Thyroid gland (tissue), 4 donors: ENCODE measurements around the gene FBXO11. TPM values are rescaled to one million over a fixed set of nuclear protein-coding genes. Genes with fewer than 3 reads are reported as not detected.

Source experiments
- DNase-seq, 2 donors: peaks; one replicate each; pipeline ENCODE4 v3.0.0-alpha.2; 2019
- H3K27ac ChIP-seq, 3 donors: fragments of 200-600 bp; sonication (generic); 1 replicate in 2 of 3; 2 replicates in 1 of 3; pipeline ENCODE4 v1.5.1; 2016 to 2019; ENCODE audit warnings: mild to moderate bottlenecking in 1 of 3, moderate library complexity in 1 of 3
- H3K27me3 ChIP-seq: fragments of 200-600 bp; sonication (generic); one replicate; pipeline ENCODE4 v1.5.1; 2019
- H3K36me3 ChIP-seq, 2 donors: fragments of 200-600 bp; sonication (generic); one replicate each; pipeline ENCODE4 v1.5.1; 2016 to 2019
- H3K4me1 ChIP-seq, 2 donors: fragments of 200-600 bp; sonication (generic); one replicate each; pipeline ENCODE4 v1.5.1; 2017 to 2019
- H3K4me3 ChIP-seq, 3 donors: fragments of 200-600 bp; sonication (generic); replicated peaks in 1 of 3; 1 replicate in 2 of 3; 2 replicates in 1 of 3; pipeline ENCODE4 v1.5.1; 2016; ENCODE audit warnings: mild to moderate bottlenecking in 1 of 3
- H3K9me3 ChIP-seq: fragments of 200-600 bp; sonication (generic); one replicate; pipeline ENCODE4 v1.5.1; 2017
- POLR2A ChIP-seq, 2 donors: fragments of 450-650 bp; IDR thresholded peaks; one replicate each; pipeline ENCODE4 v1.6.1; 2017; ENCODE audit warnings: antibody characterized with exemption in 2 of 2, mild to moderate bottlenecking in 2 of 2, moderate library complexity in 1 of 2
- WGBS, 2 donors: methylation state at CpG; one replicate each; pipeline ENCODE4 v1.1.5; 2017; 5-methylcytosine and 5-hydroxymethylcytosine counted together
- intact Hi-C: fragments of 100-400 bp; cut with DNase I; formaldehyde crosslinking; loops from one replicate; pipeline ENCODE4 v1.15.1; 2023
- total RNA-seq, 4 donors: library from RNA; depleted of rRNA; stranded (reverse); fragments of >200 nt; gene quantifications; one replicate each; pipeline ENCODE4 v1.2.3, GENCODE V29; 2016
- TF ChIP-seq, protein P1 (sequence below), 6 experiments: fragments of 200-600 bp in 3 of 6; fragments of 450-650 bp in 3 of 6; sonication (generic) in 3 of 6; IDR thresholded peaks; one replicate each; pipeline ENCODE4 v1.5.1; 2016 to 2019; ENCODE audit warnings: antibody characterized with exemption in 6 of 6, mild to moderate bottlenecking in 2 of 6, inconsistent platforms in 1 of 6, moderate library complexity in 1 of 6

Gene FBXO11
- total RNA-seq, 4 donors from 2014 or later: 50.4 to 82.8 (median 60.6) TPM

DNA sequence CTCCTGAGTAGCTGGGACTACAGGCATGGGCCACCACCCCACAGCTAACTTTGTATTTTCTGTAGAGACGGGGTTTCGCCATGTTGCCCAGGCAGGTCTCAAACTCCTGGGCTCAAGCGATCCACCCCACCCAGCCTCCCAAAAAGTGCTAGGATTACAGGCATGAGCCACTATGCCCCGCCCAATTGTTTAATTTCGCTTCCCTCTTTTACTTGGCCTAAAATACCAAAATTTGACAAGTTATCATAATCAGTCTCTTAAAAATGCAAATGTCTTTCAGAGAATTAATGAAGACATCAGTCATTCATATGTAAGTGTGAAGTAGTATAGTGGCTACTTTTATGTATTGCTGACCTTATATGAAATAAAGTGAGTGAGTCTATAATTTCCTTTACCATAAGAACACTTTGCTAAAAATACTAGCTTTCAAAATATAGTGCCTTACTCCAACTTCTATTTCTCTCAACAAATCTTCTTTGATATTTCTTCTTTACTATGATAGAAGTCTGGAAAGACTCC, 9.8 kb downstream of the FBXO11 start:
- H3K27ac ChIP-seq: no peak overlapping the region
- WGBS, 2 donors: 91 to 97% methylated on average over 5 of the region's 5 CpGs
- TF ChIP-seq, protein P1, sequence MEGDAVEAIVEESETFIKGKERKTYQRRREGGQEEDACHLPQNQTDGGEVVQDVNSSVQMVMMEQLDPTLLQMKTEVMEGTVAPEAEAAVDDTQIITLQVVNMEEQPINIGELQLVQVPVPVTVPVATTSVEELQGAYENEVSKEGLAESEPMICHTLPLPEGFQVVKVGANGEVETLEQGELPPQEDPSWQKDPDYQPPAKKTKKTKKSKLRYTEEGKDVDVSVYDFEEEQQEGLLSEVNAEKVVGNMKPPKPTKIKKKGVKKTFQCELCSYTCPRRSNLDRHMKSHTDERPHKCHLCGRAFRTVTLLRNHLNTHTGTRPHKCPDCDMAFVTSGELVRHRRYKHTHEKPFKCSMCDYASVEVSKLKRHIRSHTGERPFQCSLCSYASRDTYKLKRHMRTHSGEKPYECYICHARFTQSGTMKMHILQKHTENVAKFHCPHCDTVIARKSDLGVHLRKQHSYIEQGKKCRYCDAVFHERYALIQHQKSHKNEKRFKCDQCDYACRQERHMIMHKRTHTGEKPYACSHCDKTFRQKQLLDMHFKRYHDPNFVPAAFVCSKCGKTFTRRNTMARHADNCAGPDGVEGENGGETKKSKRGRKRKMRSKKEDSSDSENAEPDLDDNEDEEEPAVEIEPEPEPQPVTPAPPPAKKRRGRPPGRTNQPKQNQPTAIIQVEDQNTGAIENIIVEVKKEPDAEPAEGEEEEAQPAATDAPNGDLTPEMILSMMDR (IDR thresholded peaks at IDR 0.05): no peak
- TF ChIP-seq POLR2A (IDR thresholded peaks at IDR 0.05): no peak
- H3K9me3 ChIP-seq: no peaks in the 10 kb centered on the region
- no peak for DNase-seq
- peaks cover 21 to 37% of the 10 kb centered on the region in 2 donors for H3K4me1 ChIP-seq
- H3K27me3 ChIP-seq: no peaks in the 10 kb centered on the region
- H3K36me3 ChIP-seq: no peaks in the 10 kb centered on the region
- intact Hi-C loops: no loop called here
- H3K4me3 ChIP-seq: no peak overlapping the region

DNA sequence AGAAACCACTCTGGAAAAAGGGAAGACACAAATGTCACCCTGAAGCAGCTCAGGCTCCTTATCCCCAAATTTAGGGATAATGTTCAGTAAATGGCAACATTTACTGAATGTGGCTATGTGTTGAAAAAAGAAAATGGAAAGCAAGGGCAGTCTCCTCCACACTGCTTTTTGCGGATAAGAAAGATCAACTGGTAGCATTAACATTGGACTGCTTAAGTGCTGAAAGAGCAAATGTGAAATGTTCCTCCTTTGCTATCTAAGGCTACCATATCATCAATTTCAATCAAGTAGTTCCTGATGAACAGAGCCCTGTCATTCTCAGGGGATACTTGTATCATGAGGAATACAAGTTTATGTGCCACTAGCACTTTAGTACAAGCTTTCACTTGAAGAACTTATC, 12.5 kb downstream of the FBXO11 start:
- Histone ChIP-seq H3K27me3 (no peaks in the 10 kb centered on the region), H3K4me1 (peaks cover 16 to 29% of the 10 kb centered on the region in 2 donors), H3K9me3 (no peaks in the 10 kb centered on the region), H3K27ac (no peak overlapping the region), H3K4me3 (no peak overlapping the region), H3K36me3 (no peaks in the 10 kb centered on the region)
- WGBS, 2 donors: 84 to 86% methylated on average over 1 of the region's 1 CpG
- intact Hi-C loops: no loop called here
- no peak for DNase-seq
- TF ChIP-seq POLR2A (IDR thresholded peaks at IDR 0.05): no peak
- TF ChIP-seq, protein P1 (IDR thresholded peaks at IDR 0.05): no peak

DNA sequence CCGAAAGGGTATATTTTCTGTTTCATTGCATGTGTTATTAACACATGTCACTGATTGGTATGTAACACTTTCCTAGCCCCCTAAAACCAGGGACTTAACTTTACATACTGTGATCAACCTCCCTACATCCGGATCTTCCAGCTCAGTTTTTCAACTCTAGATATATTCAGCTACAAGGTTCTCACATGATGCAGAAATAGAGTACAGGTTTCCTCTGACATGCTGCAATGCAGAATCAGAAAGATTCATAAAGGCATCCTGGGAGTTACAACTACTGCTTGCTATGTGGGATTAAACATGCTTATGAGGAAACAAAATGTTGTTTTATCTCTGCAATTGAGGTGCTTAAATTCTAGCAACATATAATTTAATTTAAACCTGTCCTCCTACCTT, 14.0 kb downstream of the FBXO11 start:
- no peaks in the 10 kb centered on the region for H3K9me3 ChIP-seq
- no peaks in the 10 kb centered on the region for H3K27me3 ChIP-seq
- no peaks in the 10 kb centered on the region for H3K36me3 ChIP-seq
- no peak for DNase-seq
- no peak overlapping the region for H3K4me3 ChIP-seq
- H3K4me1 ChIP-seq: peaks cover 23 to 29% of the 10 kb centered on the region in 2 donors
- WGBS, 2 donors: 91 to 95% methylated on average over 2 of the region's 2 CpGs
- TF ChIP-seq, protein P1 (IDR thresholded peaks at IDR 0.05): no peak
- TF ChIP-seq POLR2A (IDR thresholded peaks at IDR 0.05): no peak
- intact Hi-C loops: no loop called here
- no peak overlapping the region for H3K27ac ChIP-seq

DNA sequence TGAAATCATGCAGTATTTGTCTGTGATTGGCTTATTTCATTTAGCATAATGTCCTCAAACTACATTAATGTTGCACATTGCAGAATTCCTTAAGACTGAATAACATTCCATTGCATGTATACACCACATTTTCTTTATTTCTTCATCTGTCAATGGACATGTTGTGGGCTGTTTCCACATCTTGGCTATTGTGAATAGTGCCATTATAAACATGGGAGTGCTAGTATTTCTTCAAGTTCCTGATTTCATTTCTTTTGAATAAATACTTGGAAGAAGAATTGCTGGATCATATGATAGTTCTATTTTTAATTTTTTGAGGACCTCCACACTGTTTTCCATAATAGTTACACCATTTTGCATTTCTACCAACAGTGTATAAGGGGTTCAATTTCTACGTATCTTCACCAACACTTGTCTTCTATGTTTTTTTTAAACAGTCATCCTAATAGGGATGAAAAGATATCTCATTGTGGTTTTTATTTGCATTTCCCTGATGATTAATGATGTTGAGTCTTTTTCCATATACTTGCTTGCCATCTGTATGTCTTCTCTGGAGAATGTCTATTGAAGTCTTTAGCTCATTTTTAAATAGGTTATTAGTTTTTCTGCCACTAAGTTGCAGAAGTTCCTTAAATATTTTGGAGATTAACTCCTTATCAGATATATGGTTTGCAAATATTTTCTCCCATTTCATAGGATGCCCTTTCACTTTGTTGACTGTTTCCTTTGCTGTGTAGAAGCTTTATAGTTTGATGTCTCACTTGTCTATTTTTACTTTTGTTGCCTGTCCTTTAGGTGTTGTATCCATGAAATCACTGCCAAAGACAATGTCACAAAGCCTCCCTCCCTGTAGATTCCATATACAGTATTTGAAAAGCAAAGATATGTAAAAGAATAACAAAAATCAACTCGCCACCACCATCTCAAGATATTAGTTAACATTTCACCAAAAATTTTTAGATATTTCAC, 14.6 kb downstream of the FBXO11 start:
- H3K27ac ChIP-seq: no peak overlapping the region
- no peaks in the 10 kb centered on the region for H3K9me3 ChIP-seq
- no peaks in the 10 kb centered on the region for H3K27me3 ChIP-seq
- H3K36me3 ChIP-seq: no peaks in the 10 kb centered on the region
- H3K4me1 ChIP-seq: peaks cover 23 to 29% of the 10 kb centered on the region in 2 donors
- intact Hi-C loops: no loop called here
- no peak for DNase-seq
- H3K4me3 ChIP-seq: no peak overlapping the region
- no peak for TF ChIP-seq POLR2A (IDR thresholded peaks at IDR 0.05)
- TF ChIP-seq, protein P1 (IDR thresholded peaks at IDR 0.05): no peak
- WGBS, 2 donors: 94 to 97% methylated on average over 2 of the region's 2 CpGs
